Measurements from ENCODE around the gene AFAP1L1. TPM values are rescaled to one million over a fixed set of nuclear protein-coding genes. Genes with fewer than 3 reads are reported as not detected.
A peak's percentile ranks its signal among the peaks of the same experiment; 100 is the strongest.
"Not testable (repeated sequence)": the region's sequence is repeated elsewhere in the genome, so short reads cannot be mapped to it uniquely, and the experiment has no call there.

Gene AFAP1L1
- total RNA-seq, 2 experiments from 2014 or later: not detected

DNA sequence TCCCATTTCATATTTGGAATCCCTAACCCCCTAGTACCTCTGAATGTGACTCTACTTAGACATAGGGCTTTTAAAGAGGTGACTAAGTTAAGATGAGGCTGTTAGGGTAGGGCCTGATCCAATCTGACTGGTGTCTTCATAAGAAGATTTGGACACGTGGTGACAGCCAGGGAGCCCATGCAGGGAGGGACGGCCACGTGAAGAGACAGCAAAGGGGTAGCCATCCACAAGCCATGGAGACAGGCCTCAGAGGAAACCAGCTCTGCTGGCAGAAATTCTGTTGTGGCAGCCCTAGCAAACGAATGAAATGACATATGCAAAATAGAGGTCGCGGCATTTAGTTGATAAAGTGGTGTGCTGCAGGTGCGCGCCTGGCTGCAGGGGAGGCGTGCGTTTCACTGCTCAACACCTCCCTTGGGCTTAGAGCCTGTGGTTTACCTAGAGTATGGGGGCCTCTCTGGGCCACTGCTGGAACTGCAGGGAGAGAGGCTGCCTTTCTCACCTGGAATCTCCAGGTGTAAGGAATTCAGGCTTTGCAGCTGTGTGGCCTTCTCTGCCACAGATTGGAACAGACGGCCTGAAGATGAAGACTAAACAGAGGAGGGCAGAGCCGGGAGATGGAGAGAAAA, 7.1 kb upstream of the AFAP1L1 start:
- H3K4me1 Mint-ChIP-seq (ENCODE audit: low read depth): peaks cover 5% of the 10 kb centered on the region
- intact Hi-C loops (cut with micrococcal nuclease): loop anchor here (1.0 kb wide), 1 partner anchor 123 kb away; the partner anchor contains the start of gene ABLIM3
- H3K9me3 Mint-ChIP-seq: peaks cover 7% of the 10 kb centered on the region
- H3K27me3 Mint-ChIP-seq: no peaks in the 10 kb centered on the region
- ChIA-PET CTCF (interaction anchor here (0.6 to 7.4 kb wide), 19 partner anchors 10 to 534 kb away, joined by 3 to 103 read pairs (median 3); partner anchors contain the start of gene ABLIM3), POLR2A (no interaction called here)
- no peak overlapping the region for H3K4me3 Mint-ChIP-seq
- peak; percentile 65 for DNase-seq
- H3K36me3 Mint-ChIP-seq: no peaks in the 10 kb centered on the region
- no peak overlapping the region for H3K27ac Mint-ChIP-seq

DNA sequence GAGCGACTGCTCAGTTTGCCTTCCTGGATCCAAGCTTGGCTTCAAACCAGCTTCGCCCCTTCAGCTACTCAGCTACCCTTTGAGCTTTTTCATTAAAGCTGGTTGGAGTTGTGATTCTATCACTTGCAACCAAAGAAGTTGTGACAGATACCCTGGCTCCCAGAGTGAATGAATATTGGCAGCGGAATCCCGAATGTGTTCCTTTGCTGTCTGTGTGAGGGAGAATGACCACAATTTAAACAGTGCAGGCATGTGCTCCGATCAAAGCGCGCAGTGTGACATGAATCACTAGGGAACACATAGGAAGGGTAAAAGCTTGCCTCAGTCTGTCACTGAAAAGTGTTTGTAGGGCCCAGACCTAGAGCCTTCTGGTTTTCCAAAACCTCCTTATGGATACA, 6.6 kb upstream of the AFAP1L1 start:
- no peaks in the 10 kb centered on the region for H3K27me3 Mint-ChIP-seq
- H3K36me3 Mint-ChIP-seq: no peaks in the 10 kb centered on the region
- DNase-seq: no peak
- CTCF ChIA-PET: interaction anchor here (0.6 to 7.4 kb wide), 19 partner anchors 10 to 1081 kb away, joined by 3 to 103 read pairs (median 3); partner anchors contain the start of gene ABLIM3
- intact Hi-C loops (cut with micrococcal nuclease): no loop called here
- no peak overlapping the region for H3K27ac Mint-ChIP-seq
- no peak overlapping the region for H3K4me3 Mint-ChIP-seq
- POLR2A ChIA-PET: no interaction called here
- H3K9me3 Mint-ChIP-seq: peaks cover 7% of the 10 kb centered on the region
- peaks cover 5% of the 10 kb centered on the region for H3K4me1 Mint-ChIP-seq (ENCODE audit: low read depth)

- Mint-ChIP-seq H3K27ac (no peak overlapping the region), H3K4me1 (ENCODE audit: low read depth) (peaks cover 5% of the 10 kb centered on the region), H3K9me3 (peaks cover 7% of the 10 kb centered on the region), H3K27me3 (no peaks in the 10 kb centered on the region), H3K36me3 (no peaks in the 10 kb centered on the region), H3K4me3 (no peak overlapping the region)
- intact Hi-C loops (cut with micrococcal nuclease): no loop called here
- ChIA-PET CTCF (interaction anchor here (0.6 to 7.4 kb wide), 18 partner anchors 11 to 1082 kb away, joined by 3 to 103 read pairs (median 4); partner anchors contain the start of gene ABLIM3), POLR2A (no interaction called here)
- no peak for DNase-seq
Observed at GRCh38 chr5:149265597-149265996, 6.1 kb upstream of the AFAP1L1 start.

DNA sequence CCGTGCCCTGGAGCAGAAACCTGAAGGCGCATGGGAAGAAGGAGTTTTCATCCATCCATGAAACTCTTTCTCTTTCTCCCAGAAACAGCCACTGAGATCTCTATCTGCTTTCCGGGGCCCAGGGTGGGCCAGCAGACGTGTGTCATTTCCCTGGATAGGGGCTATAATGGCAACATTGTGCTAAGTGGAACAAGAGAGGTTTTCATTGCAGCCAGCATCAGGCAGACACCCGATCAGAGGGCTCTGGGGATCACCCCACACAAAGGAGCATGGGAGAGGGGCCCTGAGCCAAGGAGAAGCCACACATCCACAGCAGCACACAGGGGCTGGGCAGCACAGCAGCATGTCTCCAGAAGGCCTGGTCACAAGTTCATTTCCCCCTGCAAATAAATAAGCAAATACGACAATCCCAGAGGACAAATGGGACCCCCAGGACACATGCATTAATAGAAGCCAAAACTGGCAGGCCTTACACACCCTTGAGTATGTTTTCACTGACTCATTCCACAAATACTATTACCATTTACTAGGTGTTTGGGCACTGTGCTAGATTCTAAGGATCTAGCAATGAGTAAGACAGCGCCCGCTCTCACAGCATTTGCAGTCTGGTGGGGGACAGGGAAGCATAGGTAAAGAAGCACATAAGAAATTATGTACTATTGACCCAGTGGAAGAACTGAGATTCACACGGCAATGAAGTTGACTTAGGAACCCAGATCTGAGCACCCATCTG, 4.3 kb upstream of the AFAP1L1 start:
- peaks cover 7% of the 10 kb centered on the region for H3K9me3 Mint-ChIP-seq
- H3K27ac Mint-ChIP-seq: no peak overlapping the region
- no peak for DNase-seq
- ChIA-PET CTCF (interaction anchor here (0.9 to 7.4 kb wide), 6 partner anchors 26 to 232 kb away, joined by 3 to 103 read pairs (median 5); partner anchors contain the start of gene ABLIM3), POLR2A (no interaction called here)
- peaks cover 11% of the 10 kb centered on the region for H3K4me1 Mint-ChIP-seq (ENCODE audit: low read depth)
- peaks cover 12% of the 10 kb centered on the region for H3K27me3 Mint-ChIP-seq
- intact Hi-C loops (cut with micrococcal nuclease): no loop called here
- no peak overlapping the region for H3K4me3 Mint-ChIP-seq
- H3K36me3 Mint-ChIP-seq: no peaks in the 10 kb centered on the region

GRCh38 chr5:149268928-149269557, 2.6 kb upstream of the AFAP1L1 start:
- Mint-ChIP-seq H3K27me3 (peaks cover 23% of the 10 kb centered on the region), H3K36me3 (no peaks in the 10 kb centered on the region), H3K27ac (no peak overlapping the region), H3K4me3 (no peak overlapping the region), H3K9me3 (peaks cover 7% of the 10 kb centered on the region), H3K4me1 (ENCODE audit: low read depth) (peaks cover 12% of the 10 kb centered on the region)
- intact Hi-C loops (cut with micrococcal nuclease): loop anchor here (1.0 to 2.0 kb wide), 3 partner anchors 128 to 532 kb away; partner anchors contain the start of gene ABLIM3
- DNase-seq: no peak
- ChIA-PET CTCF (interaction anchor here (0.6 to 2.6 kb wide), 31 partner anchors 8 to 1725 kb away, joined by 3 to 36 read pairs (median 4); partner anchors contain the start of gene ABLIM3), POLR2A (interaction anchor here (0.6 kb wide), 1 partner anchor 281 kb away, joined by 4 read pairs; no protein-coding TSS in a partner anchor)

- H3K4me3 Mint-ChIP-seq: peak overlapping the region; percentile 28
Observed at GRCh38 chr5:149271195-149271715, 404 bp upstream of the AFAP1L1 start.

DNA sequence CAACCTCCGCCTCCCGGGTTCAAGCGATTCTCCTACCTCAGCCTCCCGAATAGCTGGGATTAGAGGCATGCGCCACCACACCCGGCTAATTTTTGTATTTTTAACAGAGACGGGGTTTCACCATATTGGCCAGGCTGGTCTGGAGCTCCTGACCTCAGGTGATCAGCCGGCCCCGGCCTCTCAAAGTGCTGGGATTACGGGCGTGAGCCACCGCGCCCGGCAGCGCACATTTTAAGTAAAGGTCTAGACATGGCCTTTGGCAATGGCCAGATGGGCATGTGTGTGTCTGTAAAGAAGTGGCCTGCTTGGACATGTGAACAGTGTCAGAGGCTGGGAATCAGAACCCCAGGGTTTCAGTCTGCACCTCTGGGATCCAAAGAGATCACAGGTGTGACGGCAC, 1.1 kb downstream of the AFAP1L1 start:
- H3K9me3 Mint-ChIP-seq; H3K36me3 Mint-ChIP-seq; POLR2A ChIA-PET; DNase-seq; H3K4me3 Mint-ChIP-seq; H3K4me1 Mint-ChIP-seq (ENCODE audit: low read depth); H3K27ac Mint-ChIP-seq: not testable (repeated sequence)
- intact Hi-C loops (cut with micrococcal nuclease): loop anchor here (10.0 kb wide), 1 partner anchor 448 kb away; the partner anchor contains the start of gene ADRB2
- CTCF ChIA-PET: interaction anchor here (0.9 kb wide), 1 partner anchor 134 kb away, joined by 4 read pairs; no protein-coding TSS in a partner anchor
- H3K27me3 Mint-ChIP-seq: peaks cover 33% of the 10 kb centered on the region

More at GRCh38 chr5:149271195-149271715, 404 bp upstream of the AFAP1L1 start:
- ChIA-PET CTCF (interaction anchor here (1.0 to 1.3 kb wide), 2 partner anchors 8 to 130 kb away, joined by 3 to 4 read pairs; partner anchors contain the start of gene ABLIM3), POLR2A (no interaction called here)
- DNase-seq: no peak
- no peak overlapping the region for H3K27ac Mint-ChIP-seq
- no peaks in the 10 kb centered on the region for H3K36me3 Mint-ChIP-seq
- intact Hi-C loops (cut with micrococcal nuclease): loop anchor here (10.0 kb wide), 1 partner anchor 446 kb away; the partner anchor contains the start of gene ADRB2
- H3K9me3 Mint-ChIP-seq: peaks cover 7% of the 10 kb centered on the region
- peaks cover 7% of the 10 kb centered on the region for H3K4me1 Mint-ChIP-seq (ENCODE audit: low read depth)
- peaks cover 28% of the 10 kb centered on the region for H3K27me3 Mint-ChIP-seq

GRCh38 chr5:149273237-149273636, 1.6 kb downstream of the AFAP1L1 start:
- ChIA-PET POLR2A (no interaction called here), CTCF (no interaction called here)
- Mint-ChIP-seq H3K27me3 (peaks cover 38% of the 10 kb centered on the region), H3K27ac (no peak overlapping the region), H3K36me3 (no peaks in the 10 kb centered on the region), H3K4me3 (no peak overlapping the region), H3K4me1 (ENCODE audit: low read depth) (peaks cover 7% of the 10 kb centered on the region), H3K9me3 (peaks cover 4% of the 10 kb centered on the region)
- intact Hi-C loops (cut with micrococcal nuclease): loop anchor here (10.0 kb wide), 1 partner anchor 448 kb away; the partner anchor contains the start of gene ADRB2
- DNase-seq: no peak

GRCh38 chr5:149273950-149274349, 2.3 kb downstream of the AFAP1L1 start:
- Mint-ChIP-seq H3K27me3 (peaks cover 41% of the 10 kb centered on the region), H3K36me3 (no peaks in the 10 kb centered on the region), H3K27ac (no peak overlapping the region), H3K9me3 (no peaks in the 10 kb centered on the region), H3K4me1 (ENCODE audit: low read depth) (peaks cover 7% of the 10 kb centered on the region), H3K4me3 (no peak overlapping the region)
- CTCF ChIA-PET: interaction anchor here (1.0 to 1.2 kb wide), 2 partner anchors 98 to 133 kb away, joined by 3 to 4 read pairs; partner anchors contain the start of gene ABLIM3
- intact Hi-C loops (cut with micrococcal nuclease): loop anchor here (10.0 kb wide), 1 partner anchor 449 kb away; the partner anchor contains the start of gene ADRB2
- no peak for DNase-seq
- POLR2A ChIA-PET: no interaction called here

DNA sequence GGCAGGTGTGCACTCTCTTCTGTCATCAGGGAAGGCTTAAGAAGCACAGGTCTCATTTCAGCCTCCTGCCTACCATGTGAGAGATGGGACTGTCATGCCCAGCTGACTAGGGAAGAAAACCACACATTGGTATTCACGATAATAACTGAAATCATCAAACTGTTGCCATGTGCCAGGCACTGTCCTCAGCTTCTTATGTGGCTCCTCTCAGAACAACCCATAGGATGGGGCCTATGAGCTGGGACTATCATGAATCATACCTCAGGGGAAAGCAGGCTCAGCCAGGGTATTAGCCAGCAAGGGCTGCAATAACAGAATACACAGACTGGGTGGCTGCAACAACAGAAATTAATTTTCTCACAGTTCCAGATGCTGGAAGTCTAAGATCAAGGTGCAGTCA, 3.3 kb downstream of the AFAP1L1 start:
- H3K27me3 Mint-ChIP-seq: peaks cover 48% of the 10 kb centered on the region
- H3K9me3 Mint-ChIP-seq: no peaks in the 10 kb centered on the region
- intact Hi-C loops (cut with micrococcal nuclease): loop anchor here (10.0 kb wide), 1 partner anchor 450 kb away; the partner anchor contains the start of gene ADRB2
- H3K36me3 Mint-ChIP-seq: no peaks in the 10 kb centered on the region
- H3K4me3 Mint-ChIP-seq: no peak overlapping the region
- H3K4me1 Mint-ChIP-seq (ENCODE audit: low read depth): peaks cover 7% of the 10 kb centered on the region
- no peak overlapping the region for H3K27ac Mint-ChIP-seq
- no peak for DNase-seq
- ChIA-PET POLR2A (no interaction called here), CTCF (interaction anchor here (0.9 to 1.2 kb wide), 2 partner anchors 97 to 108 kb away, joined by 3 to 4 read pairs; no protein-coding TSS in a partner anchor)

GRCh38 chr5:149277801-149278200, 6.1 kb downstream of the AFAP1L1 start:
- ChIA-PET POLR2A (no interaction called here), CTCF (no interaction called here)
- Mint-ChIP-seq H3K27me3 (peaks cover 34% of the 10 kb centered on the region), H3K4me1 (ENCODE audit: low read depth) (no peaks in the 10 kb centered on the region), H3K4me3 (no peak overlapping the region), H3K36me3 (no peaks in the 10 kb centered on the region), H3K9me3 (no peaks in the 10 kb centered on the region), H3K27ac (no peak overlapping the region)
- DNase-seq: no peak
- intact Hi-C loops (cut with micrococcal nuclease): loop anchor here (10.0 kb wide), 1 partner anchor 453 kb away; the partner anchor contains the start of gene ADRB2

Data from activated CD4-positive, alpha-beta memory T cell treated with anti-CD3 and anti-CD28 coated beads for 36 hours (primary cell).